ENCODE measurements around the gene DAB2.

DNA sequence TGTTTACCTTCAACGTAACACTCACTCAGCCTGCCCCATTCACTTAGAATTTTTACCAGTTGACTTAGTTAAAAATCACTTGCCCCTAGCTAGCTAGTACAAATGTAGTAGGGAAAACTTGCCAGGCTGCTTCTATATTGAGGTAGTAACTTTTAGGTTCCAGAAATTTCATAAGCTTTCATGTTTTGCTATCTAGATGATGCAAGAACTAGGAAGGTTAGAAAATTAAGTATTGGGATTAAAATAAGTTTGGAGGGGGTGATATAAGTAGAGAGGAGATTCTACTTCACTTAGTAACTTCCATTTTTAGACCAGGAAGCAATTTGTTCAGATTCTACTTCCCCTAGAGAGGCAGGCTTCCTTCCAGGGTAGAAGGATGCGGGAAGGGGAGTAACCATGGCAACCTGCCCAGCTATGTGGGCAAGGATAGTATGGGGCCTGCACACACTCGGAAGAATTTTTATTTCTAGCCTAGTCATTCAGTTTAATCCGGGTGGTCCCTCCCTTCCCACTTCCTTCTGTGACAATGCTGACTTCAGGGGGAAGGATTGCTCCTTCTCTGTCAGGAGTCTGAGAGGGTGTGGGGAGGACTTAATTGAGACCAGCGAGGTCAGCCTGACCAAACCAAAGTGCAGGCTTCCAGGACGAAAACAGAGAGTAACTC lies 4.2 kb downstream of the DAB2 start:
- TF ChIP-seq, protein P1, sequence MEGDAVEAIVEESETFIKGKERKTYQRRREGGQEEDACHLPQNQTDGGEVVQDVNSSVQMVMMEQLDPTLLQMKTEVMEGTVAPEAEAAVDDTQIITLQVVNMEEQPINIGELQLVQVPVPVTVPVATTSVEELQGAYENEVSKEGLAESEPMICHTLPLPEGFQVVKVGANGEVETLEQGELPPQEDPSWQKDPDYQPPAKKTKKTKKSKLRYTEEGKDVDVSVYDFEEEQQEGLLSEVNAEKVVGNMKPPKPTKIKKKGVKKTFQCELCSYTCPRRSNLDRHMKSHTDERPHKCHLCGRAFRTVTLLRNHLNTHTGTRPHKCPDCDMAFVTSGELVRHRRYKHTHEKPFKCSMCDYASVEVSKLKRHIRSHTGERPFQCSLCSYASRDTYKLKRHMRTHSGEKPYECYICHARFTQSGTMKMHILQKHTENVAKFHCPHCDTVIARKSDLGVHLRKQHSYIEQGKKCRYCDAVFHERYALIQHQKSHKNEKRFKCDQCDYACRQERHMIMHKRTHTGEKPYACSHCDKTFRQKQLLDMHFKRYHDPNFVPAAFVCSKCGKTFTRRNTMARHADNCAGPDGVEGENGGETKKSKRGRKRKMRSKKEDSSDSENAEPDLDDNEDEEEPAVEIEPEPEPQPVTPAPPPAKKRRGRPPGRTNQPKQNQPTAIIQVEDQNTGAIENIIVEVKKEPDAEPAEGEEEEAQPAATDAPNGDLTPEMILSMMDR (IDR thresholded peaks at IDR 0.05), result no peak
- no peak for TF ChIP-seq EZH2 (IDR thresholded peaks at IDR 0.05; ENCODE audit: borderline replicate concordance, insufficient read depth, low read depth, low read length, poor library complexity, severe bottlenecking)
